GM21360 (cell line): ENCODE data around the gene ZNF823.
A peak's percentile ranks its signal among the peaks of the same experiment; 100 is the strongest.
"Not testable (repeated sequence)": the region's sequence is repeated elsewhere in the genome, so short reads cannot be mapped to it uniquely, and the experiment has no call there.

ENCODE experiments used
- ATAC-seq: cut with Tn5 transposase; IDR thresholded peaks from one replicate; pipeline ENCODE4 v1.9.1; 2021; ENCODE audit warnings: mild to moderate bottlenecking, moderate library complexity; ENCODE audit not compliant: unreplicated experiment

ZNF823 gene

DNA sequence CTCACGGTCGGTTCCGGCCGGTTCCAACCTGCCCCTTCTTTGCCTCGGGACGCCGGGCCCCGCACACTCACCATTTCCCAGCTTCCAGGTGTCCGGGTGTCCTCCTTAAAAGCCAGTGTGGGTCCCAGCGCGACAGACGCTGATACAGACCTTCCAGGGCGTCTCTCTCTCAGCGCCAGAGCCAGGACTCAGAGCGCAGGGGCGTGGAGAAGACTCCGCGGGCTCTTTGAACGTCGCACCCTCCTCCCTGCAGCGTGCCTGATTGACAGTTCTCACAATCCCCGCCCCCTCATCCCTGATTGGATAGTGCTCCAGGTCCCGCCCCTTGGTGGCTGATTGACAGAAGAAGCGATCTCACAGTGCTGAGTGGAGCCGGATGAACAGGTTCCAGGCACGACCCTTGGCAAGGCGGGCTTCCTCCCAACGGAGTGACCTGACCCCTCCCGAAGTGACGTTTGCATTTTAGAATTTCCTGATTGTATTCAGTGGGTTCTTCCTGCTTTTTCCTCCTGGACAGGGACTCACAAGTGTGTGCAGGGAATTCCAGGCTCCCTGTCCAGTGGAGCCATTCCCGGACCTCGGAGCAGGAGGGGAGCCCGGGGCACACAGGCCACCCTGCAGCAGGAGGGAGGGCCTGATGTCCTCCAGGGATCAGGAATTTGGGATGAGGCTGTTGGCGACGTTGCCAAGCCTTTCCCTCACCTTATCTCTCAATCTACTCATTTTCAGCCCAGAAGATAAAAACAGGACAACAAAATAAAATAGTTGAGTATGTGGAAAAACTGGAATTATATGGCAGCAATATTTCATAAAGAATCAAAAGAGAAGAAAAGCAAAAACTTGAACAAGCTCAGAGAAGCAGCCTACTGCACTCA lies at the start of gene ZNF823:
ZNF823 (minus strand) TSS at position 201 of the 875 bp plus-strand sequence; CDS start at position 74, 127 bp downstream.
- ATAC-seq = peak; percentile 89

DNA sequence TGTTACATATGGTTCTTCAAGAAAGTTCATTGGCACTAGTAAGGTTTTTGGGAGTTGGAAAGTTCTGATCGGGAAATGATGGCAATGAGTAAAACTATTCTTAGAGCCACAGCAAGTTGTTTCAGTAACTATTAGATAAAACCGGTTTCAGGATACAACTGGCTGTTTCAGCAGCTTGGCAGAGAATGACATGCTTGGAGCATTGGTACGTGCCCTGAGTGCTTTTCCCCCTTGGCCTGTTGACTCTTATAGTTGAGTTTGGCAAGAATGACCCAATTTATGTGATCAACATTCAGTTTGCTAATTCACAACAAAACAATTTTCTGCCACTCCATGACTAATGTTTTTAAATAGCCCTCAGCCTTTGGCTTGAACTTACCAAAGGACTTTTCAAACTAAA lies 48.8 kb upstream of the ZNF823 start:
- ATAC-seq = no peak

DNA sequence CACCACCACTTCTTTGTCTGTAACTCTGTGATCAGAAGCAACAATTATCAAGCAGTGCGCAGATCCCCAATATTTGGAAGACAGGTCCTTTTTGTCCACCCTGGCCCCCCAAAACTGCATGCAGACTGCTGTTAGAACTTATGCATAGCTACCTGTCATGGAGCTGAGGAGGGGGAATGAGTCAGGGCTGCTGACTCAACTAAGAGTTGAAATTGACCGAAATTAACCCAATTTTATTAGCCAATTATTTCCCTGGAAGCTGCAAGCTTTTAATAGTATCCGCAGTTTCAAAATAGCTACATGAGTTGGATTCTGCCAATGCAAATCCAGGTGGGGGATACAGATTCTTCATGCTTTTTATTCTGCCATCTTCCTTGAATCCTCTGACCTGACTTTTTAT lies 45.6 kb upstream of the ZNF823 start:
- no peak for ATAC-seq

DNA sequence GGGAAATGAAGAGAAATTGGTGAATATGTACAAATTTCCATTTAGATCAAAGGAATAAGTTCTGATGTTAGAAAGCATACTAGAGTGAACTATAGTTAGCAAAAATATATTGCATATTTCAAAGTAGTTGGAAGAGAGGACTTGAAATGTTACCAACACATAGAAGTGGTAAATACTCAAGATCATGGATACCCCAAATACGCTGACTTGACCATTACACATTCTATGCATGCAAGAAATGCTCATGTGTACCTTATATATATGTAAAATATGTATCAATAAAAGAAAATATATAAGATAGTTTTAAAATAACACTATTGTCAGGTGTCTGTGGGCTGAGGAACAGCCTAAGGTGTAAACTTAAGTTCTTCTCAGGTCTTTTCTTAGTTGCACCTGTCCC lies 45.0 kb upstream of the ZNF823 start:
- no peak for ATAC-seq

DNA sequence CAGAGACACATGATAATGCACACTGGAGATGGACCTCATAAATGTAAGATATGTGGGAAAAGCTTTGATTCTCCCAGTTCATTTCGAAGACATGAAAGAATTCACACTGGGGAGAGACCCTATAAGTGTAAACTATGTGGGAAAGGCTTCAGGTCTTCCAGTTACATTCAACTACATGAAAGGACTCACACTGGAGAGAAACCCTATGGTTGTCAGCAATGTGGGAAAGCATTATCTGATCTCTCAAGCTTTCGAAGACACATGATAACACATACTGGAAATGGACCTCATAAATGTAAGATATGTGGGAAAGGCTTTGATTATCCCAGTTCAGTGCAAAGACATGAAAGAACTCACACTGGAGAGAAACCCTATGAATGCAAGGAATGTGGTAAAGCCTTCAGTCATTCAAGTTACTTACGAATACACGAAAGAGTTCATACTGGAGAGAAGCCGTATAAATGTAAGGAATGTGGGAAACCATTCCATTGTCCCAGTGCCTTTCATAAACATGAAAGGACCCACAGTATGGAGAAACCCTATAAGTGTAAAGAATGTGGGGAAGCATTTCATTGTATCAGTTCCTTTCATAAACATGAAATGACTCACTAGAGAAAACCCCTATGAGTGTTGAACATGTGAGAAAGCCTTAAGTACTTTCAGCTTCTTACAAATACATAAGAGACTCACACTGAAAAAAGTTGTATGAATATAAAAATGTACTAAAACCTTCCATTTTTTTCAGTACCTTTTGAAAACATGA lies 42.7 kb upstream of the ZNF823 start:
- ATAC-seq = no peak

DNA sequence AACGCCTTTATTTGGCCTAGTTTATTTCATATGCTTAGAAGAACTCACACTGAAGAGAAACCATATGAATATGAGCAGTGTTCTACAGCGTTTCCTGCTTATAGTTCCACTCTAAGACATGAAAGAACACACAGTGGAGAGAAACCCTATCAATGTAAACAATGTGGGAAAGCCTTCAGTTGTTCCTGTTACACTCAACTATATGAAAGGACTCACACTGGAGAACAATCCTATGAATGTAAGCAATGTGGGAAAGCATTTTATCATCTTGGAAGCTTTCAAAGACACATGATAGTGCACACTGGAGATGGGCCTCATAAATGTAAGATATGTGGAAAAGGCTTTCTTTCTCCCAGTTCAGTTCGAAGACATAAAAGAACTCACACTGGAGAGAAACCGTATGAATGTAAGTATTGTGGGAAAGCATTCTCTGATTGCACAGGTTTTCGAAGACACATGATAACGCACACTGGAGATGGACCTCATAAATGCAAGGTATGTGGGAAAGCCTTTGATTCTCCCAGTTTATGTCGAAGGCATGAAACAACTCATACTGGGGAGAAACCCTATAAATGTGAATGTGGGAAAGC lies 41.8 kb upstream of the ZNF823 start:
- ATAC-seq = no peak

DNA sequence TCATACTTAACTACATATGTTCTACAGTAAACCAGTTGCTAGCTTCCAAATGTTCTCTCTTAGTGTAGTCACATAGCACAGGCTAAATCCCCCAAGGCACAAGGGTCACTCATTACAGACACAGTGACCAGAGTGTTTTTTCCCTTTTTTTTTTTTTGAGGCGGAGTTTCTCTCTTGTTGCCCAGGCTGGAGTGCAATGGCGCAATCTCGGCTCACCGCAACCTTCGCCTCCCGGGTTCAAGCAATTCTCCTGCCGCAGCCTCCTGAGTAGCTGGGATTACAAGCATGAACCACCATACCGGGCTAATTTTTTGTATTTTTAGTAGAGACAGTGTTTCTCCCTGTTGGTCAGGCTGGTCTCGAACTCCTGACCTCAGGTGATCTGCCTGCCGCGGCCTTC lies 37.9 kb upstream of the ZNF823 start:
- not testable (repeated sequence) for ATAC-seq

DNA sequence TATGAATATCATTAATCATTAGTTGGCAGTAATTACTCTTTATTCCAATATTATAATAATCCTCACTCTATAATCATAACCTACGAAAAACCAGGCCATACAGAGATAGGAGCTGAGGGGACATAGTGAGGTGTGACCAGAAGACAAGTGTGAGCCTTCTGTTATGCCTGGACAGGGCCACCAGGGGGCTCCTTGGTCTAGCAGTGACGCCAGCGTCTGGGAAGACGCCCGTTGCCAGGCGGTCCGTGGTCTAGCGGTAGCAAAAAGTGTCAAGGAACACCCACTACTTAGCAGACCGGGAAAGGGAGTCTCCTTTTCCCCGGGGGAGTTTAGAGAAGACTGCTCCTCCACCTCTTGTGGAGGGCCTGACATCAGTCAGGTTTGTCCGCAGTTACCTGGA lies 32.8 kb upstream of the ZNF823 start:
- ATAC-seq = not testable (repeated sequence)

DNA sequence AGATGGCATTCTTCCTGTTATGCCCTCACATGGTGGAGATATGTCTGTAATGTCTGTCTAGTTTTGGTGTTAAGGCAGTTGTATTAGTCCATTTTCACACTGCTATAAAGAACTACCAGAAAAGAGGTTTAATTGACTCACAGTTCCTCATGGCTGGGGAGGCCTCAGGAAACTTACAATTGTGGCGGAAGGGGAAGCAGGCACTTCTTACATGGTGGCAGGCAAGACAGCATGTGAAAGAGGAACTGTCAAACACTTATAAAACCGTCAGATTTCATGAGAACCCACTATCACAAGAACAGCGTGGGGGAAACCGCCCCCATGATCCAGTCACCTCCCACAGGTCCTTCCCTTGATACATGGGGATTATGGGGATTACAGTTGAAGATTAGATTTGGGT lies 31.2 kb upstream of the ZNF823 start:
- ATAC-seq = no peak

DNA sequence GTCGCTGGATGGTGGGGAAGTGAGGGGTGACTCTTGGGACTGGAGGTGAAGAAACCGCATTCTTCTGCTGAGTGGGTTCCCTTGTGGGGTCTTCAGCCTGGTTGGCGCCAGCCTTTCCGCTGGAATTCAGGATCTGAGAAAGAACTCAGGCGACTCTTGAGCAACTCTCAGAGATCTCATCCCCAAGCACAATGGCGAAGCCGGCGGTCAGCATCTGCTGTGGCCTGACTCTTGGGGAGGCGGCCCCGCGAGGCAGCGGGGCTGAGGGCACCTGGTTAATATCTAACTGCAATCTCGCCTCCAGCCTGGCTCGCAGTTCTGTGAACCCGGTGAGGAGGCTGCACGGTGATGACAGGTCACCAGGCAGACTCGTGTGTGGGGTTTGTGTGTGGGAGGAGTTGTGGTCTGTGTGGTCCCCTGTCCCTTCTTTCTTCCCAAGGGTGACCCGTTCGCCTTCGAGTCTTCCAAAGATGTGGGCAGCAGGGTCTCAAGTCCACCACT lies 28.9 kb upstream of the ZNF823 start:
- ATAC-seq = no peak

DNA sequence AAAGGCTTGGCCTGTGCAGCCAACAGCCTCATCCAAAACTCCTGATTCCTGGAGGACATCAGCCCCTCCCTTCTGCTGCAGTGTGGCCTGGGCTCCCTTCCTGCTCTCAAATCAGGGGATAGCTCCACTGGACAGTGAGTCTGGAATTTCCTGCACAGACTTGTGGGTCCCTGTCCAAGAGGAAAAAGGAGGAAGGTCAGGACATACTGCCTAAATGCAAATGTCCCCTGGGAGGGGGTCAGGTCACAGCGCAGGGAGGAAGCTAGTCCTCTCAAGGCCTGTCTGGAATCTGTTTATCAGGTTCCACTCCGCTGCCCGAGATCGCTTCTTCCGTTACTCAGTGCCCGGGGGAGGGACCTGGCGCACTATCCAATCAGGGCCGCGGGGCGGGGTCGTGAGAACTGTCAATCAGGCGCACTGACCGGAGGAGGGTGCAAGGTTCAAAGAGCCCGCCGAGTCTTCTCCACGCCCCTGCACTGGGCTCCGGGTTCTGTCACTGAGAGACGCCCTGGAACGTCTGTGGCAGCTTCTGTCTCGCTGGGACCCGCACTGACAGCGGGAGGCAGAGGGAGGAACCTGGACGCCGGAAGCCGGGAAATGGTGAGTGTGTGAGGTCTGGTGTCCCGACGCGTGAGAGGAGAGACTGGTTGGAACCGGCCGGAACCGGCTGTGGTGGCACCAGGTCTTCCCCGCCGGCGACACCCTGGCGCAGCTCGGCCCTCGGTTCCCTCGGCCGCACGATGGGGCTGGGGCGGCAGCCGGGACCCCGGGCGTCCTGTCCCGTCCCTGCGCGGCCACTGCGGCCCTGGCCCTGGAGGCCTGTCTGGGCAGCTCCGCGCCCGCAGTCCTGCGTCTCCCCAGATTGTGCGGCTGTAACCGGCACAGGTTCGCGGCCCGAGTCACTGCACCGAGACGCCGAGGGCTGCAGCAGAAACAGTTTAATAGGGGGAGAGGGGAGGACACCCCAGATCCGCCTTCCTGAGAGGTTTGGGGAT lies 28.1 kb upstream of the ZNF823 start, which contains the start of gene ZNF441:
ZNF441 (plus strand) TSS at position 404 of the 995 bp plus-strand sequence; CDS start at position 598, 194 bp downstream.
- peak; percentile 80 for ATAC-seq

DNA sequence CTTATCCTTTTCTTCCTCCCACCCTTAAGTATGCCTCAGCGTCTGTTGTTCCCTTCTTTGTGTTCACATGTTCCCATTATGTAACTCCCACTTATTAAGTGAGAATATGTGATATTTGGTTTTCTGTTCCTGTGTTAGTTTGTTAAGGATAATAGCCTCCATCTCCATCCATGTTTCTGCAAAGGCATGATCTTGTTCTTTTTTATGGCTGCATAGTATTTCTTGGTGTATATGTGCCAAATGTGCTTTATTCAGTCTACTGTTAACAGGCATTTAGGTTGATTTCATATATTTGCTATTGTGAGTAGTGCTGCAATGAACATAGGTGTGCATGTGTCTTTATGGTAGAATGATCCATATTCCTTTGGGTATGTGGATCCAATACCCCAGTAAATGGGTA lies 24.9 kb upstream of the ZNF823 start:
- ATAC-seq = no peak

DNA sequence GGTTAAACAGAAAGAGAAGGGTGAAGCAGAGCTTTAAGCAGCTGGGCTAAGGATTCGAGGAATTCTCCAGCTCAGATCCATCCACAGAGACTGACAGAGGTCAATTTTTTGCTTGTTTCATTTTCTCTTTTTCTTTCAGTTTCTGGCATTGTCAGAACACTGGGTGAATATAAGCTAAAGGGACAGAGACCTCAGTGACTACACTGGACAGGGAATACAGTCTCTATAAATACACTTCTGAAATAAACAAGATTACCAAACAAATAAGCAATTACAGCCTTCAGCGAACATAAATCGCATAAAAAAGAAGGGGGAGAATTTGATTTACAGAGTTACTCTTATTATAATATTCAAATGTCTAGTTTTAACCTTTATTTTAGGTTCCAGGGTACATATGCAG lies 24.4 kb upstream of the ZNF823 start:
- no peak for ATAC-seq

DNA sequence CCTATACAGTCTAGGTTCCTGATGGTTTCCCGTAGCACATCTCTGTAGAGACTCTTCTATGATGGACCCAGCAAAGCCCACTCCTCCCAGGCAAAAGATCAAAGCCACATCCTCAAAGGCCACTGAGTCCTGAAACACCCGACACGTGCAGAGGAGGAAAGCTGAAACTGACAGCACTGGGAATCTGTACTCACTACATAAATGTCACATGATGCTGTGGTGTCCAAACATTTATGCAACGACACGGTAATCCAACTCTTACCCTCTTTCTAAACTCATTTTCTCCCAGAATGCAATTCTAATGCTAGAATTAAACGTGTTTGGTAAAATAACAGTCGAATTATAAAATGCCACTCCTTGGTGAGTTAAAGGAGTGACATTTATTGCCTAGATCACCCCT lies 21.1 kb upstream of the ZNF823 start:
- ATAC-seq = no peak

DNA sequence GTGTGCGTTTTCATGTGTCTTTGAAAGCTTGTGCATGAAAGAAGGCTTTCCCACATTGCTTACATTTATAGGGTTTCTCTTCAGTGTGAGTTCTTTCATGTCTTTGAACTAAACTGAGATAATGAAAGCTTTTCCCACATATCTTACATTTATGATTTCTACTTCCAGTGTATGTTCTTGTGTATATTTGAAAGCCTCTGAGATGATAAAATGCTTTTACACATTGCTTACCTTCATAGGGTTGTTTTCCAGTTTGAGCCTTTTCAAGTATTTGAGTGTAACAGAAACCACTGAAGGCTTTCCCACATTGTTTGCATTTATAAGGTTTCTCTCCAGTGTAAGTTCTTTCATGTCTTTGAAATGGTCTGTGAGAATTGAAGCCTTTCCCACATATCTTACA lies 18.2 kb upstream of the ZNF823 start:
- ATAC-seq = no peak

DNA sequence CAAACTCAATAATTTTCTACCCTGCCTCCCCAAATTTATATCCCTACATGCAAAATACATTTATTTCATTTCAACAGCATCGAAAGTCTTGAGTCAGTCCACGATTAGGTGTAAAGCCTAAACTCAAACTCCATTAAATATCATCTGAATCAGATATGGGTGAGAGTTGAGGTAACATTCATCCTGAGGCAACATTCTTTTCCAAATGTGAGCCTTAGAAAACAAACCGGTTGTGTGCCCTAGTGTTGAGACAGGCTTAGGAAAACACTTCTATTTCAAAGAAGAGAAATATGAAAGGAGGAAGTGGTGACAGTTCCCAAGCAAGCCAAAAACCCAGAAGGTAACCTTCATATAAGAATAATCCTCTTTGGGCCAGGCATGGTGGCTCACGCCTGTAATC lies 15.9 kb upstream of the ZNF823 start:
- ATAC-seq = no peak

DNA sequence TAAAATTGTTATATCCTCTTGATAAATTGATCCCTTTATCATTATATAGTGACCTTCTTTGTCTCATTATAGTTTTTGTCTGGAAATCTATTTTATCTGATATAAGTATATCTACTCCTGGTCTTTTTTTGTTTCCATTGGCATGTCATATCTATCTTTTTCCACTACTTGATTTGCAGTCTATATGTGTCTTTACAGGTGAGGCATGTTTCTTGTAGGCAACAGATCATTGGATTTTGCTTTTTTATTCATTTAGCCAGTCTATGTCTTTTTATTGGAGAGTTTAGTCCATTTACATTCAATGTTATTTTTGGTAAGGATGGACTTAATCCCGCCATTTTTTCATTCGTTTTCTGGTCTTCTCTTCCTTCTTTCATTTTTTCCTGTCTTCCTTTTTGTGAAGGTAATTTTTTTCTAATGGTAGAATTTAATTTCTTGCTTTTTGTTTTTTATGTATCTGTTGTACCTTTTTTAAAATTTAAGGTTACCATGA lies 13.5 kb upstream of the ZNF823 start:
- no peak for ATAC-seq

DNA sequence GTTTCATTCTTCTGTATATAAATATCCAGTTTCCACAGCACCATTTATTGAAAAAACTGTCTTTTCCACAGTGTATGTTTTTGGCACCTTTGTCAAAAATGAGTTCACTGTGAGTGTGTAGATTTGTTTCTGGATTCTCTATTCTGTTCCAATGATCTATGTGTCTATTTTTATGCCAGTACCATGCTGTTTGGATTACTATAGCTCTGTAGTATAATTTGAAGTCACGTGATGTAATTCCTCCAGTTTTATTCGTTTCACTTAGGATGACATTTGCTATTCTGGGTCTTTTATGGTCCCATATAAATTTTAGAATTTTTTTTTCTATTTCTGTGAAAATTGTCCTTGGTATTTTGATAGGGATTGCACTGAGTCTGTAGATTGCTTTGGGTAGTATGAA lies 11.0 kb upstream of the ZNF823 start:
- ATAC-seq = no peak

DNA sequence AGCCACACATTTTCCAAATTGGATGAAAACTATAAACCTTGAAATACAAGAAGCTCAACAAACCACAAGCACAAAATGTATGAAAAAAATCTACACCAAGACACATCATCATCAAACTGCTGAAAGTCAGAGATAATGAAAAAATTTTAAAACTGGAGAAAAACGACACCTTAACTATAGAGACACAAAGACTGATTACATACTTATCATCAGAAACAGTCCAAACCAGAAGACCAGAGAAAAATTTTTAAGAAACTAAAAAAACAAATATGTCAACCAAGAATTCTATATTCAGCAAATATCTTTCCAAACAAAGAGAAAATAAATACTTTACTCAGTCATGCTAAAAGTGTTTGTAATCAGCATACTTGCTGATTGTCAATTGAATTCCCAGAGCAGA lies 8.5 kb upstream of the ZNF823 start:
- ATAC-seq = no peak

DNA sequence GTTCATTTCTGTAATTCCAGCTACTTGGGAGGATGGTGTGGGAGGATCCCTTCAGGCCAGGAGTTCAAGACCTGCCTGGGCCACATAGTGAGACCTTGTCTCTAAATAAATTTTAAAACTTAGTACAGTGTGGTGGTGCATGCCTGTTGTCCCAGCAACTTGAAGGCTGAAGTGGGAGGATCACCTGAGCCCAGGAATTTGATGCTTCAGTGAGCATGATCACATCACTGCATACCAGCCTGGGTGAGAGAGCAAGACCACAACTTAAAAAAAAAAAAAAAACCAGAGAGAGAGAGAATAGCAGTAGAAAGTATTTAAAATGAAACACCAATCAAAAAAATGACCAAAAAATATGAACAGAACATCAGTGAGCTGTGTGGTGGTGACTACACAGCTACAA lies 7.1 kb upstream of the ZNF823 start:
- ATAC-seq = no peak
